Neural cell (in vitro differentiated cells): Measurements from ENCODE around the gene RNF213.

Source experiments
- CTCF ChIP-seq: fragments of 450-650 bp; IDR thresholded peaks from 2 replicates; pipeline ENCODE4 v1.5.1; 2014; ENCODE audit warnings: antibody characterized with exemption, mild to moderate bottlenecking, moderate library complexity; ENCODE audit not compliant: poor library complexity, severe bottlenecking
- EP300 ChIP-seq: fragments of 450-650 bp; conservative IDR thresholded peaks from 2 replicates; pipeline ENCODE4 v1.6.1; 2014; ENCODE audit warnings: antibody characterized with exemption, mild to moderate bottlenecking, moderate library complexity; ENCODE audit not compliant: poor library complexity, severe bottlenecking
- EZH2 ChIP-seq: fragments of 200-600, 300-800 bp; shearing (Covaris generic), sonication (generic); IDR thresholded peaks from 2 replicates; pipeline ENCODE4 v1.6.1; 2014; ENCODE audit warnings: antibody characterized with exemption, low read length, borderline replicate concordance, mild to moderate bottlenecking; ENCODE audit not compliant: insufficient read depth, poor library complexity, severe bottlenecking
- MXI1 ChIP-seq: fragments of 450-650 bp; conservative IDR thresholded peaks from 2 replicates; pipeline ENCODE4 v1.6.1; 2014; ENCODE audit warnings: antibody characterized with exemption, mild to moderate bottlenecking; ENCODE audit not compliant: poor library complexity, severe bottlenecking
- POLR2AphosphoS5 ChIP-seq: IDR thresholded peaks from 2 replicates; pipeline ENCODE4 v1.6.1; 2012
- RAD21 ChIP-seq: fragments of 450-650 bp; conservative IDR thresholded peaks from 2 replicates; pipeline ENCODE4 v1.6.1; 2014; ENCODE audit warnings: antibody characterized with exemption, mild to moderate bottlenecking, moderate library complexity
- REST ChIP-seq: IDR thresholded peaks from 2 replicates; pipeline ENCODE4 v1.6.1; 2012; ENCODE audit warnings: borderline replicate concordance
- TAF1 ChIP-seq: IDR thresholded peaks from 2 replicates; pipeline ENCODE4 v1.6.1; 2012; ENCODE audit warnings: low read depth

- TF ChIP-seq CTCF: no peak
- TF ChIP-seq POLR2AphosphoS5: no peak
- no peak for TF ChIP-seq EP300
- no peak for TF ChIP-seq EZH2
- no peak for TF ChIP-seq RAD21
- TF ChIP-seq REST: no peak
- no peak for TF ChIP-seq TAF1
- TF ChIP-seq MXI1: no peak
Measured at GRCh38 chr17:80219013-80219762, 41.5 kb upstream of the RNF213 start.
